Esophagus (tissue), 2 donors: ENCODE data around the gene RUNX1. TPM values are rescaled to one million over a fixed set of nuclear protein-coding genes. Genes with fewer than 3 reads are reported as not detected.

Source experiments
- H3K27ac ChIP-seq, 2 donors: one replicate each; pipeline ENCODE4 v1.5.1; 2013; ENCODE audit warnings: low read depth in 2 of 2, mild to moderate bottlenecking in 2 of 2, inconsistent platforms in 1 of 2, low read length in 1 of 2, moderate library complexity in 1 of 2
- H3K27me3 ChIP-seq, 2 donors: one replicate each; pipeline ENCODE4 v1.6.1; 2013; ENCODE audit warnings: low read length in 2 of 2, control low read depth in 1 of 2, mild to moderate bottlenecking in 1 of 2; ENCODE audit not compliant: insufficient read depth in 2 of 2, control insufficient read depth in 1 of 2
- H3K36me3 ChIP-seq, 2 donors: one replicate each; pipeline ENCODE4 v1.6.1; 2013; ENCODE audit warnings: low read length in 1 of 2; ENCODE audit not compliant: control insufficient read depth in 2 of 2, insufficient read depth in 2 of 2
- H3K4me1 ChIP-seq, 2 donors: one replicate each; pipeline ENCODE4 v1.6.1; 2013; ENCODE audit warnings: low read length in 1 of 2; ENCODE audit not compliant: control insufficient read depth in 2 of 2, insufficient read depth in 2 of 2
- H3K4me3 ChIP-seq, 2 donors: one replicate each; pipeline ENCODE4 v1.5.1; 2013; ENCODE audit warnings: low read length in 2 of 2, mild to moderate bottlenecking in 2 of 2, low read depth in 1 of 2, moderate library complexity in 1 of 2
- H3K9me3 ChIP-seq, 2 donors: one replicate each; pipeline ENCODE4 v1.6.1; 2013; ENCODE audit warnings: mild to moderate bottlenecking in 2 of 2, low read depth in 1 of 2, low read length in 1 of 2, moderate library complexity in 1 of 2; ENCODE audit not compliant: control insufficient read depth in 2 of 2, insufficient read depth in 1 of 2
- WGBS, 2 donors: extraction: QIAGEN DNeasy Blood & Tissue Kit; methylation state at CpG; one replicate each; pipeline ENCODE4 v1.1.7; 2013; 5-methylcytosine and 5-hydroxymethylcytosine counted together
- polyA plus RNA-seq, 2 donors: library from polyadenylated mRNA; stranded (reverse); fragments of 200-250 nt; gene quantifications; one replicate each; pipeline ENCODE4 v1.2.3, GENCODE V29; 2013
- donor health status: healthy with polysubstance abuse.
- donor health status: Bipolar disorder and iron deficiency.

RUNX1 gene
- polyA plus RNA-seq, 2 donors = 4.4 to 6.4 TPM

DNA sequence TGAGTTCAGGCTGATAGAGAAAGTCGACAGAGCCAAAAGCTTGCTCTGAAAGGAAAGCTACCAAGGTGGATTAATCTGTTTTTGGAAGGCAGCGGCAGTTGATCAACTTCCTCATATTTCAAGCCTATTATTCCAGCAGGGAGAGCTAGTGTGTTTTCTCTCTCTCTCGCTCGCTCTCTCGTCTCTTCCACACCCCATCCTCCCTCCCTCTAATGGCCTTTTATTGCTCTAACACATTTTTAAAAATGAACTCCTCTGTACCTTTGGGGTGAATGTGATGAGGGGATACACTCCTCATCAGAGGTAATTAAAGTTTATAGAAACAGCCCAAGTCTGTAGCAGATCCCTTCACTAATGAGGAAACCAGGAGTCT is 253.9 kb downstream of the RUNX1 start:
- Histone ChIP-seq H3K27me3 (no peaks in the 10 kb centered on the region), H3K36me3 (peaks cover 2 to 15% of the 10 kb centered on the region in 2 donors), H3K27ac (peak overlapping the region; percentile 67 to 89), H3K9me3 (peaks cover 0 to 1% of the 10 kb centered on the region in 2 donors), H3K4me3 (no peak overlapping the region), H3K4me1 (peaks cover 0 to 6% of the 10 kb centered on the region in 2 donors)
- 19 to 33% methylated on average over 5 of the region's 5 CpGs for WGBS, 2 donors

DNA sequence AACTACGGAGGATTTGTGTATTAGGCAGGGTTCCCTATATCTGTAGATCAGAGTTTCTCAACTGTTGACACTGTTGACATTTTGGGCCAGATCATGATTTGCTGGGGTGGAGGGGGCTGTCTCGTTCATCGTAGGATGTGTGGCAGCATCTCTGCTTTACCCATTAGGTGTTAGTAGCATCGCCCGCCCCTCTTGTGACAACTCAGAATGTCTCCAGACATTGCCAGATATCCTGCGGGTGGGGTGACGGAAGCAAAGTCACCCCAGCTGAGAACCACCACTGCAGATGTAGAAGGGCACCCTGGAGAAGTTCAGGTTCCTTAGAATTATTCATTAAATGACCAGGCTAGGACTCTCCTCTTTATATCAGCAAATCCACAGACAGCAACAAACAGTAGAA is 254.4 kb downstream of the RUNX1 start:
- Histone ChIP-seq H3K4me3 (no peak overlapping the region), H3K27me3 (no peaks in the 10 kb centered on the region), H3K9me3 (peaks cover 0 to 1% of the 10 kb centered on the region in 2 donors), H3K4me1 (peaks cover 0 to 6% of the 10 kb centered on the region in 2 donors), H3K27ac (peak overlapping the region; percentile 67 to 71), H3K36me3 (peaks cover 2 to 15% of the 10 kb centered on the region in 2 donors)
- WGBS, 2 donors = 70 to 72% methylated on average over 7 of the region's 7 CpGs

DNA sequence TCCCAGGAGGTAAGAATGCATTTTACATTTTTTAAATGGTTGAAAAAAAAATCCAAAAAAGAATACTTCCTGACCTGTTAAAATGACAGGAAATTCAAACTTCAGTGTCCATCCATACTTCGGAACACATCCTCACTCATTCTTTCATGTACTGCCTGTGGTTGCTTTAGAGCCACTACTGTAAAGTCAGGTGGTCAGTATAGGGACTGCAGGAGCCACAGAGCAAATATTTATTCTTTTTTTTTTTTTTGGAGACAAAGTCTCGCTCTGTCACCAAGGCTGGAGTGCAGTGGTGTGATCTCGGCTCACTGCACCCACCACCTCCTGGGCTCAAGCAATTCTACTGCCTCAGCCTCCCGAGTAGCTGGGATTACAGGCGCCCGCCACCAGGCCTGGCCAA is 255.6 kb downstream of the RUNX1 start:
- 93% methylated on average over 6 of the region's 6 CpGs for WGBS, 2 donors
- peaks cover 0 to 1% of the 10 kb centered on the region in 2 donors for H3K9me3 ChIP-seq
- H3K4me3 ChIP-seq = no peak overlapping the region
- peaks cover 0 to 6% of the 10 kb centered on the region in 2 donors for H3K4me1 ChIP-seq
- H3K27ac ChIP-seq = no peak overlapping the region
- H3K36me3 ChIP-seq = peaks cover 0 to 12% of the 10 kb centered on the region in 2 donors
- no peaks in the 10 kb centered on the region for H3K27me3 ChIP-seq

DNA sequence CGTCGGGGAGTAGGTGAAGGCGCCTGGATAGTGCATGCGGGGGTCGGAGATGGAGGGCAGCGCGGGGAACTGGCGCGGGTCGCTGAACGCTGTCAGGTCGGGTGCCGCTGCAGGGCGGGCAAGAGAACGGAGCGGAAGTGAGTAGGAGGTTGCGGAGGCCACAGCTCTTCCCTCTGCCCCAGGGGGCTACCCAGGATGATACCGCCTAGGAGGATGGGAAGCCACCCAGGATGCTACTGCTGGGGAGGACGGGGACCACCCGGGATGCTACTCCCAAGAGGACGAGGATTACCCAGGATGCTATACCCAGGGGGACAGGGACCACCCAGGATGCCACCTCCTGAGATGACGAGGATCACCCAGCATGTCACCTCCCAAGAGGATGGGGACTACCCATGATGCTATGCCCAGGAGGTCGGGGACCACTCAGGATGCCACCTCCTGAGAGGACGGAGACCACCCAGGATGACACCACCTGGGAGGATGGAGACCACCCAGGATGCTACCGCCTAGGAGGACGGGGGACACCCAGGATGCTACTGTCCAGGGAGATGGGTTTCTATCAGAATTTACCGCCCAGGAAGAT is 256.5 kb downstream of the RUNX1 start:
- no peak overlapping the region for H3K27ac ChIP-seq
- H3K4me3 ChIP-seq = no peak overlapping the region
- H3K9me3 ChIP-seq = peaks cover 0 to 1% of the 10 kb centered on the region in 2 donors
- no peaks in the 10 kb centered on the region for H3K27me3 ChIP-seq
- WGBS, 2 donors = 95 to 97% methylated on average over 27 of the region's 27 CpGs
- H3K4me1 ChIP-seq = peaks cover 0 to 6% of the 10 kb centered on the region in 2 donors
- peaks cover 0 to 12% of the 10 kb centered on the region in 2 donors for H3K36me3 ChIP-seq

DNA sequence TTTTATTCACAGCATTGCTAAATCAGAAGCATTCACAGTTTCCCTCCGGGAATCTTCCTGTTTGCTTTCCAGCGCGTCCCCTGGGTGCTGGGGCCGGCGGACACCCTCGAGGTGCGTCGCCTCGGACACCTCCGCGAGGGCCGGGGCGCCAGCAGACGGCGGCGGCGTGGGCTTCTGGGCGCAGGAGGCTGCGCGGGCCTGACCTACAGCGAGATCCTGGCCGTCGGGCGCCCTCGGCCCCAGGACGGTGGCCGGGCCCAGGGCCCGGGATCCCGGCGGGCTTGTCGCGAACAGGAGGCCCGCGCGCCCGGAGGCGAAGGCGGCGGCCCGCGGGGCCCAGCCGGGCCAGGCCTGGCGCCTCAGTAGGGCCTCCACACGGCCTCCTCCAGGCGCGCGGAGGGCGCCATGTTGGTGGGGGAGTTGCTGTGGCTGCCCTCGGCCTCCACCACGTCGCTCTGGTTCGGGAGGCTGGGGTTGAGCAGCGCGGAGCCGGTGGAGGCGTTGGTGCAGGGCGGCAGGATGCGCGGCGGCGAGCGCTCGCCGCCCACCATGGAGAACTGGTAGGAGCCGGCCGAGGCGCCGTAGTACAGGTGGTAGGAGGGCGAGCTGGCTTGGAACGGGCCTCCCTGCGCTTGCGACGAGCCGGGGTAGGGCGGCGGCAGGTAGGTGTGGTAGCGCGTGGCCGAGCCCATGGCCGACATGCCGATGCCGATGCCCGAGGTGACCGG is 257.2 kb downstream of the RUNX1 start:
- Histone ChIP-seq H3K36me3 (peaks cover 0 to 12% of the 10 kb centered on the region in 2 donors), H3K9me3 (peaks cover 0 to 1% of the 10 kb centered on the region in 2 donors), H3K27me3 (no peaks in the 10 kb centered on the region), H3K27ac (no peak overlapping the region), H3K4me1 (peaks cover 0 to 6% of the 10 kb centered on the region in 2 donors), H3K4me3 (no peak overlapping the region)
- WGBS, 2 donors = 88 to 94% methylated on average over 73 to 84 of the region's 84 CpGs

DNA sequence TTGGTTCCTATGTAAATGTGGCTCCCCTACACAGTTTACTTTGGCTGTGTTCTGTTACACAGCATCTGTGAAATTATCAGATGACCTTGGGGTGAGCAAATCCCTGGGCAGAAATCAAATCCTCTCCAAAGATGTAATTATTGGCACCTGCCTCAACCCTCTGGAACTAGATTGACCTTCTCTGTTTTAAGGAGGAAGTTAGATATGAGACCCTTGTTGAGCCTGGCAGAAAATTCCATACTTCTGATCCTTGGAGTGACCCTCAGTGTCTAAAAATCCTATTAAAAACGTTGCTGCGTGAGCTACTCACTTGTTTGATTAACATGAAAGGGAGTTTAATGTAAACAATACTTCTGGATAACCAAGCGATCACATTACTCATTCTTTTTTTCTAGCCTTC is 258.3 kb downstream of the RUNX1 start:
- Histone ChIP-seq H3K36me3 (peaks cover 0 to 12% of the 10 kb centered on the region in 2 donors), H3K9me3 (peaks cover 0 to 1% of the 10 kb centered on the region in 2 donors), H3K27me3 (no peaks in the 10 kb centered on the region), H3K4me1 (peaks cover 0 to 2% of the 10 kb centered on the region in 2 donors), H3K27ac (no peak overlapping the region), H3K4me3 (no peak overlapping the region)
- WGBS, 2 donors = 54 to 62% methylated on average over 3 of the region's 3 CpGs

DNA sequence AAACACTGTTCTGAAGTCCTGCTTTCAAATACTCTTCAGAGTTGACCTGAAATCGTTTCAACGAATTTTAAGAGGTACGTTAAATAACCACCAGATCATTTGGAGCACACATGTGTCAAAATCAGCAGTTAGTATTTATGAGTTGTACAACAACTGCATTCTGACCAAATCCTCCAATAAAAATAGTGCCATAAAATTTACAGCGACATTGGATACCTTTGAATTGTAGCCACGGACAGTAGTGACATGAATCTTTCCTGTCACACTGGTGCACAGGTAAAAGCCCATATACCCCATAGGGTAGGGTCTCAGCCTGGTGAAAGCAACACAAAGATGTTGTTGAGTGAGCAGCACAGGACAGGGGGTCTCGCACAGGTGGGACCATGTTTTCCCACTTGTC is 258.8 kb downstream of the RUNX1 start:
- H3K4me3 ChIP-seq = no peak overlapping the region
- peaks cover 0 to 12% of the 10 kb centered on the region in 2 donors for H3K36me3 ChIP-seq
- WGBS, 2 donors = 82 to 92% methylated on average over 6 of the region's 6 CpGs
- no peaks in the 10 kb centered on the region for H3K4me1 ChIP-seq
- peaks cover 0 to 1% of the 10 kb centered on the region in 2 donors for H3K9me3 ChIP-seq
- H3K27me3 ChIP-seq = no peaks in the 10 kb centered on the region
- H3K27ac ChIP-seq = no peak overlapping the region

GRCh38 chr21:34788879-34789278 is 260.2 kb downstream of the RUNX1 start:
- 91 to 96% methylated on average over 1 of the region's 1 CpG for WGBS, 2 donors
- Histone ChIP-seq H3K4me3 (no peak overlapping the region), H3K9me3 (peaks cover 0 to 1% of the 10 kb centered on the region in 2 donors), H3K27me3 (no peaks in the 10 kb centered on the region), H3K27ac (no peak overlapping the region), H3K4me1 (no peaks in the 10 kb centered on the region), H3K36me3 (peaks cover 0 to 12% of the 10 kb centered on the region in 2 donors)

DNA sequence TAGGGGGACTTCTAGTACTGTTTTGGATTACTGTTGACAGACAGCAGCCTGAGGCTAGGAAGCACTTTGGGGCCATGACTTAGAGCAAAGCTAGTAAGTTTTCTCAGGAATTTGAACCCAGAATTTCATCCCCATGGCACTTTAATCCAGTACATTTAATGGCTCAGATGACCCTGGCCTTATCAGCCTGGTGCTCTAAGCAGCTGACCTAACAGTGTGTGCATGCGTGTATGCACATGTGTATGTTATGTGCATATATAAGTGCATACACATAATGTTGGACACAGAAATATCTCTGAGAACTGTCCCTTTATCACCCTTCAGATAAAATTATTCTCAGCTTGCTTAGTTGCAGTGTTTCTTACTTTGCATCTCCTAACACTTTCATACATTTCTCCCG is 265.3 kb downstream of the RUNX1 start:
- H3K27me3 ChIP-seq = no peaks in the 10 kb centered on the region
- no peak overlapping the region for H3K4me3 ChIP-seq
- H3K4me1 ChIP-seq = peaks cover 0 to 2% of the 10 kb centered on the region in 2 donors
- H3K9me3 ChIP-seq = peaks cover 0 to 3% of the 10 kb centered on the region in 2 donors
- WGBS, 2 donors = 90 to 95% methylated on average over 2 of the region's 2 CpGs
- no peak overlapping the region for H3K27ac ChIP-seq
- H3K36me3 ChIP-seq = no peaks in the 10 kb centered on the region
